PC-3 (cell line): ENCODE results near the gene AFF4. TPM values are rescaled to one million over a fixed set of nuclear protein-coding genes. Genes with fewer than 3 reads are reported as not detected.
A peak's percentile ranks its signal among the peaks of the same experiment; 100 is the strongest.

Experiments used
- ATAC-seq: fragments of 200-7000 bp; cut with Tn5 transposase; 2 replicates; pipeline ENCODE4 v1.9.1; 2020; ENCODE audit warnings: mild to moderate bottlenecking, moderate library complexity
- BruUV-seq: library from RNA; stranded (reverse); fragments of 400-500 nt; replicated peaks from 2 replicates; lab custom pipeline; 2021; lab: Mats Ljungman, UMichigan
- CTCF ChIA-PET: fragments of 300-600 bp; sonication (Branson Sonifier 250); formaldehyde crosslinking; loops from one replicate; lab custom pipeline; 2022; ENCODE audit warnings: antibody characterized with exemption; lab: Charles Lee
- POLR2A ChIA-PET: fragments of 300-600 bp; sonication (Branson Sonifier 250); formaldehyde crosslinking; loops from one replicate; lab custom pipeline; 2022; ENCODE audit warnings: antibody characterized with exemption; ENCODE audit not compliant: unreplicated experiment; lab: Charles Lee
- DNase-seq: peaks from one replicate; pipeline ENCODE4 v3.0.0-alpha.2; 2015
- H2AFZ ChIP-seq: fragments of 300-600 bp; sonication (generic); 2 replicates; pipeline ENCODE4 v1.6.0; 2016; ENCODE audit warnings: antibody characterized with exemption, low read length
- H3F3A ChIP-seq: fragments of 300-600 bp; sonication (generic); one replicate; pipeline ENCODE4 v1.6.0; 2017; ENCODE audit warnings: antibody characterized with exemption, low read length, control low read depth, mild to moderate bottlenecking; ENCODE audit not compliant: unreplicated experiment
- H3K27ac ChIP-seq: fragments of 300-600 bp; sonication (generic); 2 replicates; pipeline ENCODE4 v1.5.1; 2016; ENCODE audit warnings: mild to moderate bottlenecking, low read length
- H3K27me3 ChIP-seq: fragments of 300-600 bp; sonication (generic); 2 replicates; pipeline ENCODE4 v1.6.1; 2016; ENCODE audit warnings: low read length, mixed read lengths
- H3K36me3 ChIP-seq: fragments of 300-600 bp; sonication (generic); 2 replicates; pipeline ENCODE4 v1.6.1; 2016; ENCODE audit warnings: low read depth, mixed run types, low read length, mixed read lengths
- H3K4me1 ChIP-seq: fragments of 300-600 bp; sonication (generic); 2 replicates; pipeline ENCODE4 v1.5.1; 2016; ENCODE audit warnings: low read length; ENCODE audit not compliant: insufficient read depth
- H3K4me2 ChIP-seq: fragments of 300-600 bp; sonication (generic); 2 replicates; pipeline ENCODE4 v1.6.0; 2016; ENCODE audit warnings: low read length
- H3K4me3 ChIP-seq: fragments of 300-600 bp; sonication (generic); 2 replicates; pipeline ENCODE4 v1.5.1; 2016; ENCODE audit warnings: mild to moderate bottlenecking, low read length, mixed read lengths
- H3K79me2 ChIP-seq: fragments of 300-600 bp; sonication (generic); 2 replicates; pipeline ENCODE4 v1.6.1; 2017; ENCODE audit warnings: low read length, mixed read lengths
- H3K9ac ChIP-seq: fragments of 300-600 bp; sonication (generic); 2 replicates; pipeline ENCODE4 v1.6.0; 2016; ENCODE audit warnings: mild to moderate bottlenecking, low read length
- H3K9me2 ChIP-seq: fragments of 300-600 bp; sonication (generic); replicated peaks from 2 replicates; pipeline ENCODE4 v1.6.1; 2016; ENCODE audit warnings: mixed run types, low read length, mixed read lengths
- H3K9me3 ChIP-seq: fragments of 300-600 bp; sonication (generic); 2 replicates; pipeline ENCODE4 v1.6.1; 2016; ENCODE audit warnings: low read length, mixed read lengths
- H4K20me1 ChIP-seq: fragments of 300-600 bp; sonication (generic); 2 replicates; pipeline ENCODE4 v1.6.1; 2016; ENCODE audit warnings: low read length, mixed read lengths
- EZH2 ChIP-seq: fragments of 300-600 bp; sonication (generic); IDR thresholded peaks from one replicate; pipeline ENCODE4 v1.6.1; 2017; ENCODE audit warnings: antibody characterized with exemption, mild to moderate bottlenecking, low read length; ENCODE audit not compliant: unreplicated experiment
- EZH2phosphoT487 ChIP-seq: fragments of 300-600 bp; sonication (generic); IDR thresholded peaks from 2 replicates; pipeline ENCODE4 v1.6.1; 2018; ENCODE audit warnings: mild to moderate bottlenecking, antibody characterized with exemption, low read length, borderline replicate concordance
- intact Hi-C: fragments of 100-400 bp; cut with micrococcal nuclease; formaldehyde crosslinking; loops from 2 replicates; pipeline ENCODE4 v1.9.0; 2023
- total RNA-seq: library from RNA; depleted of rRNA; stranded (reverse); fragments of >200 nt; gene quantifications from 2 replicates; pipeline ENCODE4 v1.2.3, GENCODE V29; 2014
- TF ChIP-seq, protein P1 (sequence below): fragments of 300-600 bp; sonication (generic); conservative IDR thresholded peaks from 2 replicates; pipeline ENCODE4 v1.5.1; 2017; ENCODE audit warnings: antibody characterized with exemption, low read depth, mild to moderate bottlenecking, low read length

Gene AFF4
- total RNA-seq, 1 experiment from 2014 or later, result 23.5 TPM

DNA sequence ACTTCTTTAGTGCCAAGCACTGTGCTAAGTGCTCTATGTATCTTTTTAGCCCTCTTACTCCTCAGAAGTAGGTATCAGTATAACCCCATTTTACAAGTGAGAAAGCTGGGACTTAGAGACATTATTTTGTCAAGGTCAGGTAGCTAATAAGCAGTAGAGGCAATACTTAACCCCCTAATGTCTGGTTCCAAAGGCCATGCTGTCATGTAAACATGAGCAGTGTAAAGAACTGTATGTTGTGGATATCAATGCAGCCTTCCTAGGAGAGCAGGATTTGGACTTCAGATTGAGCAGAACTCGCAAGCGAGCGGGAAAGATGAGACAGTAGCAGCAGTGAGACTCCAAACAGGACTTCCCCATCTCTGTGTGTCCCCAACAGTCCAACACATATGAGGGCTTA lies 129.4 kb downstream of the AFF4 start:
- H3K4me1 ChIP-seq, result peaks cover 17% of the 10 kb centered on the region
- H3K27me3 ChIP-seq, result no peaks in the 10 kb centered on the region
- H4K20me1 ChIP-seq, result no peaks in the 10 kb centered on the region
- no peaks in the 10 kb centered on the region for H3K36me3 ChIP-seq
- H2AFZ ChIP-seq, result no peak overlapping the region
- intact Hi-C loops, result no loop called here
- no peak overlapping the region for H3K4me3 ChIP-seq
- no peak for ATAC-seq
- no peaks in the 10 kb centered on the region for H3F3A ChIP-seq
- no TSS peak for BruUV-seq
- TF ChIP-seq, protein P1, sequence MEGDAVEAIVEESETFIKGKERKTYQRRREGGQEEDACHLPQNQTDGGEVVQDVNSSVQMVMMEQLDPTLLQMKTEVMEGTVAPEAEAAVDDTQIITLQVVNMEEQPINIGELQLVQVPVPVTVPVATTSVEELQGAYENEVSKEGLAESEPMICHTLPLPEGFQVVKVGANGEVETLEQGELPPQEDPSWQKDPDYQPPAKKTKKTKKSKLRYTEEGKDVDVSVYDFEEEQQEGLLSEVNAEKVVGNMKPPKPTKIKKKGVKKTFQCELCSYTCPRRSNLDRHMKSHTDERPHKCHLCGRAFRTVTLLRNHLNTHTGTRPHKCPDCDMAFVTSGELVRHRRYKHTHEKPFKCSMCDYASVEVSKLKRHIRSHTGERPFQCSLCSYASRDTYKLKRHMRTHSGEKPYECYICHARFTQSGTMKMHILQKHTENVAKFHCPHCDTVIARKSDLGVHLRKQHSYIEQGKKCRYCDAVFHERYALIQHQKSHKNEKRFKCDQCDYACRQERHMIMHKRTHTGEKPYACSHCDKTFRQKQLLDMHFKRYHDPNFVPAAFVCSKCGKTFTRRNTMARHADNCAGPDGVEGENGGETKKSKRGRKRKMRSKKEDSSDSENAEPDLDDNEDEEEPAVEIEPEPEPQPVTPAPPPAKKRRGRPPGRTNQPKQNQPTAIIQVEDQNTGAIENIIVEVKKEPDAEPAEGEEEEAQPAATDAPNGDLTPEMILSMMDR, result no peak
- no peak for TF ChIP-seq EZH2
- TF ChIP-seq EZH2phosphoT487, result no peak
- POLR2A ChIA-PET, result no interaction called here
- no peaks in the 10 kb centered on the region for H3K9me3 ChIP-seq
- no peak overlapping the region for H3K27ac ChIP-seq
- H3K79me2 ChIP-seq, result peaks cover 9% of the 10 kb centered on the region; the same call in 1 of the 2 replicates
- H3K9me2 ChIP-seq, result no peaks in the 10 kb centered on the region
- DNase-seq, result no peak
- H3K9ac ChIP-seq, result no peak overlapping the region
- CTCF ChIA-PET, result no interaction called here
- H3K4me2 ChIP-seq, result no peak overlapping the region

DNA sequence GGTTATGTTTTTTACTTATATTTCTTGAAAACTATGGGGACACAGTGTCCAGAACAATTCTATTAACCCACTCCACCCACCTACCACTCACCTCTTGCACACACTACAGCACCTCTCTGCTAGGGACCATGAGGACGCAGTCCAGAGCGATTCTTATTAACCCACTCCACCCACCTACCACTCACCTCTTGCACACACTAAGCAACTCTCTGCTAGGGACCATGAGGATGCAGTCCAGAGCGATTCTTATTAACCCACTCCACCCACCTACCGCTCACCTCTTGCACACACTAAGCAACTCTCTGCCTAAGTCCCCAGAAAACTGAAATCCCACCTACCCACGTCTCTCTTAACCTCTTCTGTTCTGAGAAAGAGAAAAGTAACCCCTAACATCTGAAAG lies 130.8 kb downstream of the AFF4 start:
- Histone ChIP-seq H3K27ac (no peak overlapping the region), H3K9me3 (no peaks in the 10 kb centered on the region), H3F3A (no peaks in the 10 kb centered on the region), H3K9me2 (no peaks in the 10 kb centered on the region), H3K9ac (no peak overlapping the region), H3K36me3 (no peaks in the 10 kb centered on the region), H3K4me2 (no peak overlapping the region), H4K20me1 (no peaks in the 10 kb centered on the region), H3K4me1 (peaks cover 7% of the 10 kb centered on the region), H3K4me3 (no peak overlapping the region), H3K79me2 (peaks cover 17% of the 10 kb centered on the region; the same call in 1 of the 2 replicates), H3K27me3 (no peaks in the 10 kb centered on the region), H2AFZ (no peak overlapping the region)
- no TSS peak for BruUV-seq
- ChIA-PET CTCF (no interaction called here), POLR2A (no interaction called here)
- DNase-seq, result no peak
- intact Hi-C loops, result no loop called here
- ATAC-seq, result no peak
- TF ChIP-seq EZH2 (no peak), EZH2phosphoT487 (no peak)
- TF ChIP-seq, protein P1, result no peak

DNA sequence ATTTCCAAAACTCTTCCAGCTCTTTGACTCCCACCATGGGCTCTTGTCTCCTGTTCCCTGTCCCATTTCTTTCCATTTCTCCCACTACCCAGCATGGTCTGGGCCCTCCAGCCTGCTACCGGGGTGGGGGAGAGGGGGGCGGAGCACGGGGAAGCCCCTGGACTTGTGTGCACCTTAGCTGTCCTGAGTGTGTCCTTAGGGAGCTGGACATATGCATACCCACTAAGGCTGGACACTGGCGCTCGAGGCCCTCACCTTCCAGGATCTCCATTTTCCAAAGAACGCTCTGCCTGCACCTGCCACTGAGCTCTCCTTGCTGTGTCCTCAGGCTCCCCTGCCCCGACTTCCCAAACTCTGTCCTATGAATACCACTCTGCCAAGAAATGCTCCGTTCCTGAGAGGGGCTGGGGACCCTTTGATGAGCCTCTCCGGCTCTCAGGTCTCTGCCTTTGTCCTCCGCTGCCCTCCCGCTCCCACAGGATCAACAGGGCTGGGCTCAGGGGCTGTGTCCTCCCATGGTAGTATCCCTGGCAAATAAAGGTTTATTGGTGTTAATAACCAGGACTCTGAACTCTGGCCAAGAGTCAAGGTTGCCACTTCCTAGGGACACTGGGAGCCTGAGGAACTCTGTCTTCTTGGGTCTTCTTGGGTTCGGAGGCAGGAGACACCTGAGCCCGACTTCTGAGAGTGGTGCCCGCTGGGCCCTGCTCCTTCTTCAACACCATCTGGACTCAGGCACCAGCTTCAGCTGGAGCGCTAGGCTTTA lies 132.2 kb downstream of the AFF4 start:
- Histone ChIP-seq H3K79me2 (peaks cover 17% of the 10 kb centered on the region; the same call in 1 of the 2 replicates), H3K4me3 (peak overlapping the region; percentile 95), H3K9ac (peak overlapping the region; percentile 79), H3K9me2 (no peaks in the 10 kb centered on the region), H3K4me2 (peak overlapping the region; percentile 98), H2AFZ (peak overlapping the region; percentile 90), H3K36me3 (no peaks in the 10 kb centered on the region), H3K27me3 (no peaks in the 10 kb centered on the region), H3K27ac (no peak overlapping the region), H3F3A (no peaks in the 10 kb centered on the region), H4K20me1 (no peaks in the 10 kb centered on the region), H3K4me1 (peaks cover 5% of the 10 kb centered on the region), H3K9me3 (no peaks in the 10 kb centered on the region)
- no peak for DNase-seq
- no peak for ATAC-seq
- TSS peak; percentile 73 for BruUV-seq
- intact Hi-C loops, result no loop called here
- ChIA-PET CTCF (no interaction called here), POLR2A (no interaction called here)
- TF ChIP-seq, protein P1, result no peak
- TF ChIP-seq EZH2 (no peak), EZH2phosphoT487 (no peak)
